GM18861 (cell line): ENCODE data around the gene KCNIP4.
"Not testable (repeated sequence)": the region's sequence is repeated elsewhere in the genome, so short reads cannot be mapped to it uniquely, and the experiment has no call there.

Experiments used
- ATAC-seq: cut with Tn5 transposase; IDR thresholded peaks from one replicate; pipeline ENCODE4 v1.9.1; 2021; ENCODE audit not compliant: unreplicated experiment

Gene KCNIP4

GRCh38 chr4:20805716-20806115 lies 1142.9 kb downstream of the KCNIP4 start:
- ATAC-seq = no peak

- no peak for ATAC-seq
Observed at GRCh38 chr4:20787940-20788665, 1160.5 kb downstream of the KCNIP4 start.

GRCh38 chr4:20783134-20783533 lies 1165.4 kb downstream of the KCNIP4 start:
- ATAC-seq = not testable (repeated sequence)

GRCh38 chr4:20778896-20779295 lies 1169.7 kb downstream of the KCNIP4 start:
- no peak for ATAC-seq

- ATAC-seq = peak; percentile 70
Observed at GRCh38 chr4:20773144-20773997, 1175.2 kb downstream of the KCNIP4 start.

GRCh38 chr4:20764366-20764992 lies 1184.1 kb downstream of the KCNIP4 start:
- no peak for ATAC-seq

- ATAC-seq = no peak
Observed at GRCh38 chr4:20761826-20762225, 1186.7 kb downstream of the KCNIP4 start.

- no peak for ATAC-seq
Observed at GRCh38 chr4:20761382-20761781, 1187.2 kb downstream of the KCNIP4 start.

GRCh38 chr4:20760053-20760452 lies 1188.5 kb downstream of the KCNIP4 start:
- ATAC-seq = no peak

GRCh38 chr4:20754036-20754435 lies 1194.5 kb downstream of the KCNIP4 start:
- no peak for ATAC-seq

GRCh38 chr4:20752641-20753040 lies 1195.9 kb downstream of the KCNIP4 start:
- no peak for ATAC-seq

- not testable (repeated sequence) for ATAC-seq
Observed at GRCh38 chr4:20746000-20746399, 1202.6 kb downstream of the KCNIP4 start.

- ATAC-seq = no peak
Observed at GRCh38 chr4:20735931-20736330, 1212.6 kb downstream of the KCNIP4 start.

GRCh38 chr4:20724915-20725314 lies 1223.7 kb downstream of the KCNIP4 start:
- ATAC-seq = peak; percentile 68

GRCh38 chr4:20723463-20723862 lies 1225.1 kb downstream of the KCNIP4 start:
- no peak for ATAC-seq

GRCh38 chr4:20723019-20723418 lies 1225.6 kb downstream of the KCNIP4 start:
- ATAC-seq = no peak

GRCh38 chr4:20711335-20711734 lies 1237.2 kb downstream of the KCNIP4 start:
- ATAC-seq = no peak

GRCh38 chr4:20700007-20700761 lies 1248.4 kb downstream of the KCNIP4 start, which contains the start of gene PACRGL:
Gene PACRGL, plus strand, starts transcription at chr4:20700458. Its CDS starts 4,024 bp downstream, at chr4:20704482.
- peak; percentile 100 for ATAC-seq

- ATAC-seq = no peak
Observed at GRCh38 chr4:20698820-20699219, 1249.8 kb downstream of the KCNIP4 start.

GRCh38 chr4:20698382-20698781 lies 1250.2 kb downstream of the KCNIP4 start:
- ATAC-seq = no peak

- ATAC-seq = no peak
Observed at GRCh38 chr4:20696815-20697214, 1251.8 kb downstream of the KCNIP4 start.
